Bronchial epithelial cell (primary cell): ENCODE results near the gene KMT2E. TPM values are rescaled to one million over a fixed set of nuclear protein-coding genes. Genes with fewer than 3 reads are reported as not detected.

Experiments used
- DNase-seq: peaks from one replicate; pipeline ENCODE4 v3.0.0-alpha.2; 2010; ENCODE audit warnings: low read depth
- FAIRE-seq: peaks from 2 replicates; lab custom pipeline; 2011; peaks lifted over from hg19 to GRCh38; lab: Jason Lieb, UNC
- H3K27me3 ChIP-seq: 2 replicates; pipeline ENCODE4 v1.5.1; 2011; ENCODE audit warnings: low read length; ENCODE audit not compliant: control insufficient read depth, insufficient read depth
- H3K36me3 ChIP-seq: 2 replicates; pipeline ENCODE4 v1.5.1; 2011; ENCODE audit warnings: low read length; ENCODE audit not compliant: control insufficient read depth, insufficient read depth
- H3K4me3 ChIP-seq: 2 replicates; pipeline ENCODE4 v1.5.1; 2011; ENCODE audit warnings: mild to moderate bottlenecking, low read depth, low read length, control low read depth
- CTCF ChIP-seq: IDR thresholded peaks from 2 replicates; pipeline ENCODE4 v1.5.1; 2011; ENCODE audit warnings: mild to moderate bottlenecking, moderate library complexity, low read length, control low read depth, inconsistent platforms; ENCODE audit not compliant: insufficient read depth, severe bottlenecking
- total RNA-seq: library from RNA; depleted of rRNA; stranded (reverse); fragments of >200 nt; gene quantifications from 2 replicates; pipeline ENCODE4 v1.2.1, GENCODE V29; 2014

The KMT2E gene
- total RNA-seq, 1 donor from 2014 or later = 79.8 TPM

GRCh38 chr7:105073143-105073542 lies 59.1 kb downstream of the KMT2E start:
- Histone ChIP-seq H3K36me3 (peaks cover 13% of the 10 kb centered on the region), H3K27me3 (no peaks in the 10 kb centered on the region), H3K4me3 (no peak overlapping the region)
- TF ChIP-seq CTCF = no peak
- no peak for FAIRE-seq
- no peak for DNase-seq

GRCh38 chr7:105079348-105079747 lies 65.3 kb downstream of the KMT2E start:
- no peak overlapping the region for H3K4me3 ChIP-seq
- no peaks in the 10 kb centered on the region for H3K27me3 ChIP-seq
- no peak for DNase-seq
- no peak for FAIRE-seq
- peaks cover 21% of the 10 kb centered on the region for H3K36me3 ChIP-seq
- TF ChIP-seq CTCF = no peak

- no peak for FAIRE-seq
- Histone ChIP-seq H3K36me3 (peaks cover 14% of the 10 kb centered on the region), H3K27me3 (no peaks in the 10 kb centered on the region), H3K4me3 (no peak overlapping the region)
- DNase-seq = no peak
- TF ChIP-seq CTCF = no peak
Measured at GRCh38 chr7:105084581-105084980, 70.6 kb downstream of the KMT2E start.

- Histone ChIP-seq H3K27me3 (no peaks in the 10 kb centered on the region), H3K4me3 (no peak overlapping the region), H3K36me3 (peaks cover 11% of the 10 kb centered on the region)
- DNase-seq (no peak), FAIRE-seq (no peak)
- no peak for TF ChIP-seq CTCF
Measured at GRCh38 chr7:105086850-105087249, 72.8 kb downstream of the KMT2E start.

GRCh38 chr7:105087981-105088380 lies 74.0 kb downstream of the KMT2E start:
- no peak for FAIRE-seq
- no peaks in the 10 kb centered on the region for H3K27me3 ChIP-seq
- H3K36me3 ChIP-seq = peaks cover 12% of the 10 kb centered on the region
- no peak for DNase-seq
- H3K4me3 ChIP-seq = no peak overlapping the region
- no peak for TF ChIP-seq CTCF

- H3K36me3 ChIP-seq = peaks cover 8% of the 10 kb centered on the region
- FAIRE-seq (no peak), DNase-seq (no peak)
- no peak overlapping the region for H3K4me3 ChIP-seq
- no peaks in the 10 kb centered on the region for H3K27me3 ChIP-seq
- no peak for TF ChIP-seq CTCF
Measured at GRCh38 chr7:105088456-105088855, 74.5 kb downstream of the KMT2E start.
